ENCODE results near the gene YPEL2.

YPEL2 gene

GRCh38 chr17:59330053-59330942 is 1.2 kb upstream of the YPEL2 start:
- DNase-seq = no peak

- DNase-seq = peak; percentile 60
These were observed 684 bp downstream of the YPEL2 start for GRCh38 chr17:59331929-59332748.

DNA sequence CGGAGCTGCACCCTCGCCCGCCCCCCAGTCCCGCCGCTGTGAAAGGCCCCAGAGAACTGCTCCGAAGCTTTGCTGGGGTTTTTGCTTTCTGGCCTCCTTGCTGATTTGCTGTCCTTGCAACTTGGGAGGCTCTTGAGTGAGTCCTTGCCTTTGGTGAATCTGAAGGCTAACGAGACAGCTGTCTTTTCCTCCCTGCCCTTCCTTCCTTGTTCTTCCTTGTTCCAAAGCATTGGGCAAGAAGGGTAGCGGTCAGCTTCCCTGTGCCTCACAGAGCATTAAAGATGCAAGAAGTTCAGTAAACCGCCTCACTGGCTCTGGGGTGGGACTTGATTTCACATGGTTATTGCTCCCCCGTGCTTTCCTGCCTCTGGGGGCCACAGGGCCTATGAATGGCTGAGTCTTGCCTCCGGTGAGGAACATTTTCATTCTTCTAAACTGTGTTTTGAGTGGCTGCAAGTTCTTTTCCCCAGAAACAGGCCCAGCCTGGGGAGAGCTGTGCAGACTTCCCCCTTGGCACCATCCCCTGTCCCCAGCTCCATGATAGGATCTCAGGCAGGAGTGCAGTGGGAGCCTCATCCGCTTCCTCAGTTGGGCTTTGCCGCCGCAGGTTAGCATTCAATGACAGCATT is 1.4 kb downstream of the YPEL2 start:
- no peak for DNase-seq

- no peak for DNase-seq
These were observed 2.4 kb downstream of the YPEL2 start for GRCh38 chr17:59333836-59334235.

DNA sequence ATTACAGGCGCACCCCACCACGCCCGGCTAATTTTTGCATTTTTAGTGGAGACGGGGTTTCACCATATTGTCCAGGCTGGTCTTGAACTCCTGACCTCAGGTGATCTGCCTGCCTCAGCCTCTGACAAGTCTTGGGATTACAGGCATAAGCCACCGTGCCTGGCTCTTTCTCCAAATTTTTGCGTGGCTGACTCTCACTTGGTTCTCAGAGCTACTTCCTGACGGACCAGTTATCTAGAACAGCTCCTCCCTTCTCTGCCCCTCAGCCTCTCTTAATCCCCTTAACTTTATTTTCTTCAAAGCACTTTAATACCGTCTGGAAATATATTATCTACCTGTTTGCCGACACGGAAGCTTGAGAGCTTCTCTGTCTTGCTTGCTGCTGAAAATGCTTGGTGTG is 4.2 kb downstream of the YPEL2 start:
- DNase-seq = no peak

- DNase-seq = no peak
These were observed 6.4 kb downstream of the YPEL2 start for GRCh38 chr17:59337741-59338299.

- no peak for DNase-seq
These were observed 7.0 kb downstream of the YPEL2 start for GRCh38 chr17:59338498-59338897.

DNA sequence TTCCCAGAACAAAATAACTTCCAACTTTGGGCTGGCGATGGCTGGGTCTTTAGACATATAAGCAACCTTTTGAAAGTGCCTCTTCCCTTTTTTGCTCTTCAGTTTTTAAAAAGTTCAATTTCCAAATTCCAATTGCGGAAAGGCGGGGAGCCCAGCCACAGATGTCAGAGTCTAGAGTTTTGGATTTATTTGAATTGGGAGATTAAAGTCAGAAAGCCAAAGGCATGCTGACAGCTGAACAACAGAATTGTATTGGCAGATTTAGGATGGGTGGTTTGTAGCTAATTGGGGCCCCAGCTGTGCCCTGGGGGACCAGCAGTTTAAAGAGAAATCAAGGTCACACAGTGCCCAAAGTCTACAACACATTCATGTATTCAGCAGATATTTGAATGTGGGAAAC is 10.5 kb downstream of the YPEL2 start:
- no peak for DNase-seq

DNA sequence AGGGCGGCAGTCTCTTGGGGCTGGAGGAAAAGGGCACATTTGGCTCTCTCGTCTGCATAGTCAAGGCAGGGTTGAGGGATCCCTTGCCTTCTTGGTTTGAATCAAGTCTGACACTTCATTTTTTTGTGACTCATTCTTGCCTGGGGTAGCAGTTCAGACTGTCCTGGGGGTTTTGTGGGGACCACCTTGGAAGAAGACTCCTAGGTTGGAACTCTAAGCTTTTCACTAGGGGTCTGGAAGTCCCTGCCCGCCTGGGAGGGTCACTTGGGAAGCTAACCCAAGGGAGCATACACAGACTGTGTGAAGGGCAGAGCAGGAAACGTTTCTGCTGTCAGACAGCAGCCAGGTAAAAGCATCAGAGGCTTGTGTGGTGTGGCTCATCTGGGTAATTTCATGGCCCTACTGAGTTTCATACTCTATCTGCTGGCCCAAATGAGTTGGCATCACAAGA is 11.3 kb downstream of the YPEL2 start:
- peak; percentile 49 for DNase-seq

DNA sequence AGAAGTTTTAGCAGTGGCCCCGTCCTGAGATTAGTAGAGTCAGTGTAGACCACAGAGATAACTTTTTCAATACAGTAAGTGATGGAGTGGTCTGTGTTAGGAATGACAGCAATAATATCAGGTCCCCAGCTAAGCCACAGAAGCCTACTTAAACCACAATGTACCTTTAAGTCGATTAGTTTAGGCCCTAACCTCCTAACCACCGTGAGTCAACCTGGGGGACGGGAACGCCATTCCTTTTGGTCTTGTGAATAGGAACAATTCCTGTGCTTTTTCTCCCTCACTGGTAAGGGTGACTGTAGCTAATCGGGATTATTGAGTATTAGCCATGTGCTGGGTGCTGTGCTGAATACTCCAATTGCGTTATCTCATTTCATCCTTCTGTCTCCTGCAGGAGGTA is 14.0 kb downstream of the YPEL2 start:
- DNase-seq = no peak

- no peak for DNase-seq
These were observed 14.9 kb downstream of the YPEL2 start for GRCh38 chr17:59346341-59346740.

DNA sequence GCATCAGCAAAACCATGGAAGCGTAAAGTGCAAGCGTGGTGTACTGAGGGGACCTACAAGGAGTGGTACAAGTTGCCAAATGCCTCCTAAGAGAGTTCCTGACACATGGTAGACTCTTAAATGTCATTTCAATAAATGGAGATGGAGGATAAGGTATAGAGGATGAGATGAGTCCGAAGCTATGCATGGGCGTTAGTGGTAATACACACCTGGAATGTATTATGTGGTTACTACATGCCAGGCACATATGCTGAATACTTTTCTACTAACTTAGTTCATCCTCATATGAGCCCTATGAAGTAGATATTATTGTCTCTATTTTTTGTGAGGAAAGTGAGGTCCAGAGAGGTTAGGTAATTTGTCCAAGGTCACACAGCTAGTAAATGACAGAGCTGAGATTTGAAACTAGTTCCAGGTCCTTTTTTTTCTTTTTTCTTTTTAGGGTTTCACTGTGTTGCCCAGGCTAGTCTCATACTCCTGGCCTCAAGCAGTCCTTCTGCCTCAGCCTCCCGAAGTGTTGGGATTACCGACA is 15.5 kb downstream of the YPEL2 start:
- no peak for DNase-seq

- DNase-seq = no peak
These were observed 16.5 kb downstream of the YPEL2 start for GRCh38 chr17:59347975-59348391.

- no peak for DNase-seq
These were observed 17.7 kb downstream of the YPEL2 start for GRCh38 chr17:59349178-59349577.

DNA sequence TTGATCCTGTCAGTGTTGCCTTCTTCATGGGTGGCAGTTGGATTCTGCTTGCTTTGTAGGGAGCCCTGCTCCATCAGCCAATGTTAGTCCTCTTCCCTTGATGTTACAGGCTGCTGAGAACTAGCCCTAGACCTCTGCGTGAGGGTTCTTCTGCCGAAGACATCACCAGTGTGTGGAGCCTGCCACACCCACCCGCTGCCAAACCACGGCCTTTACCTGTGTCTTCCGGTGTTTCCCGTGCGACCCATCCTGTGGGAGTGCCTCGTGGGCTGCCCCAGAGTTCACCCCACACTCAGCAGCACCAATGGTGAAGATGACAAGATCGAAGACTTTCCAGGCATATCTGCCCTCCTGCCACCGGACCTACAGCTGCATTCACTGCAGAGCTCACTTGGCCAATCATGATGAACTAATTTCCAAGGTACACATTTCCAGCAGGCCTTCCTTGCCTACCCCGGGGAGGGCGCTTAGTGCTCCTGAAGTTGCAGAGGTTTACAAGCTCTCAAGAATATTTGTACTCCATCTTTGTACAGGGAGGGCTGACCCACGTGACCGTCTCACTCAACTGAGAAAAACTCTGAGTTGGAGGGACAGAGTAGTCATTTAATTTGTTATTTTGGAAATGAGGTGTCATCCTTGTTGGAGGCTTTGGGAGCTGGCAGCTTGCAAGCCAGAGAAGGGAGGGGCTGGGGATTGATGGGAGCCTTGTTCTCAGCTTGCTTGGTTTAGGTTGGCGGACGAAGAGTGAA is 21.8 kb downstream of the YPEL2 start:
- no peak for DNase-seq

DNA sequence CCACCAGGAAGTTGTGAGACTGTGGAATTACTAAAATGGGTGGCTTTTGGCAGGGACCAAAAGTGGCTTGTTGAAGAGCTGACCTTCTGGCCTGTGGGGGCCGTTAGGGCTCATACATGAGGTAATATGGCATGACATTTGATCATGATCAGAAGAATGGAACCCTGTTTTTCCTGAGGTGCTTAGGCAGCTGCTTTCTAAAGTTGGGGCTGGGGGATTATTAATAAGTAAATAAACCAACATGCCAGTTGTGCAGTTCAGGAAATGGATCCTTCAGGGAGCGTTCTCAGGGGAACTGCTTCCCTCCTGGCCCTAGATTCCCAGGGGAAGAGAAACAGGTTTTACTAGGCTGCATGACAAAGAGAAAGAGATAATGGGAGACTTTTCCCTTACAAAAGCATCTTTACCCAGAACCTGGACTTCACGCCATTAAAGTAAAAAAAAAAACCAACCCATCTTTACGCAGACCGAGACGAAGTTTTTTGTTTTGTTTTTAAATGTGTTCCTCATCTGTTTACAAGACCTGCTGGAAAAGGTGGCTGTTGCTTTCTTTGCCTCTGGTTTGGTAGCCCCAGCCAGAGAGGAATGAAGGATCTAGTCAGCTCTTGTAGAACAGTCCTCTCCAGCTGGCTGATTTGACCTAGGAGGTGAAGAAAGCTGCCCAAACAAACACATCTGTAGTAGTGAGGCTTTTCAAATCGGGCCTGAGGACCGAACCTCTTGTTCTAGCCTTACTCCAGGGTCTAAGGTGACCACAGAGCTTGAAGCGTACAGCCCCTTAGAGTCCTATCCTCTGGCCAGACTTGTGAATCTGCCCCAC is 22.7 kb downstream of the YPEL2 start:
- no peak for DNase-seq

DNA sequence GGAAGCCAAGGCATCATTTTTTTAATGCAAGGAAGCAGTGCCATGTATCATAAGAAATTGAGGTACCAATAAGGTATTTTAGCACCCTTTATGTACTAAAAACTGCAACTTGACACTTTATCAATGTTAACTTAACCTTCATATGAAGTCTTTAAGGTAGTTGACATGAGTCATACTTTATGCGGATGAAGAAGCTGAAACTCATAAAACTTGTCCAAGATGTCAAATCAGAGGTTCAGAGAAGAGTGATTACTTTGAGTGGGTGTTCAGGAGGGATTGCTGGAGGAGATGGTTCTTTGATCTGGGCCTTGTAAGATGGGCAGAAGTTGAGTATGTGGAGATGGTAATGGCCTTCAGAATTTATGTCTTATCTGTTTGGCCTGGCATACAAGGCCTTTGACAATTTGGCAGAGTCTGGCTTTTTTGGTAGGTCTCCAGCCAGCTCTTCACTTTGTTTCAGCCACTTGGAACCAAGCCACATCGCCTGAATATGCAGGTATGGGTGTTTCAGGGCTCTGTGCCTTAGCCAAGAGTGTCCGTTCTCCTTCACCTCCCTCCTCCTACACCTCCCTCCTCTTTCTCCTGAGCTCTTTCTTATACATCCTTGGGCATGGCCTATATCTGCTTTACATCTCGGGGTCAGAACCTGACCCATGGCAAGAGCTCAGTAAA is 23.7 kb downstream of the YPEL2 start:
- no peak for DNase-seq

DNA sequence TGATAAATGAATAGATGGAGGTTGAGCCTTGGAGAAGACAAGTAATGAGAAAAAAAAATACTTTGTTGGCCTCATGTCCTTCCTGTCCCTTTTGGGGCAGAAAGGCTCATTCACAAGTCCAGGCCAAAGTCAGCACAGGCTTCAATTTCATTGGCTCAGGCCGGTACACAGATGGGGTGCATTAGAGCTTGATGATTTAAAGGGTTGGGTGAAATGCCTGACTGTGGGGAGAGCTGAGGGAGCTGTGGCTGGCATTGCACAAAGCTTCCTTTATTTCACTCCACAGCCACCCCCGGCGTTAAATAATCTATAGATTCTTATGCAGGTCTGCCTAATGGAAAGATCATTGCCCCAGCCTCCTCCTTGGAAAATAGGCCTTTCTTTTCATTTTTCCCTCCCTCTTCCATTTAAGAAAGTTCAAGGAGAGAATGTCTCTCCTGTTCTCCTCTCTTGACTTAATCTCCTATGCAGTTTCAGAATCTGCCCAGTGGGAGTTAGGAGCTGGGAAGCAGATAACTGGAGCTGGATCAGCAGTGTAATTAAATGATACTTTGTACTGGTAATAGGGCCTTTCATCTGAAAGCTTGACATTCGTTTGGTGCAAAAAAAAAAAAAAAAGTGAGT is 24.4 kb downstream of the YPEL2 start:
- DNase-seq = no peak

DNA sequence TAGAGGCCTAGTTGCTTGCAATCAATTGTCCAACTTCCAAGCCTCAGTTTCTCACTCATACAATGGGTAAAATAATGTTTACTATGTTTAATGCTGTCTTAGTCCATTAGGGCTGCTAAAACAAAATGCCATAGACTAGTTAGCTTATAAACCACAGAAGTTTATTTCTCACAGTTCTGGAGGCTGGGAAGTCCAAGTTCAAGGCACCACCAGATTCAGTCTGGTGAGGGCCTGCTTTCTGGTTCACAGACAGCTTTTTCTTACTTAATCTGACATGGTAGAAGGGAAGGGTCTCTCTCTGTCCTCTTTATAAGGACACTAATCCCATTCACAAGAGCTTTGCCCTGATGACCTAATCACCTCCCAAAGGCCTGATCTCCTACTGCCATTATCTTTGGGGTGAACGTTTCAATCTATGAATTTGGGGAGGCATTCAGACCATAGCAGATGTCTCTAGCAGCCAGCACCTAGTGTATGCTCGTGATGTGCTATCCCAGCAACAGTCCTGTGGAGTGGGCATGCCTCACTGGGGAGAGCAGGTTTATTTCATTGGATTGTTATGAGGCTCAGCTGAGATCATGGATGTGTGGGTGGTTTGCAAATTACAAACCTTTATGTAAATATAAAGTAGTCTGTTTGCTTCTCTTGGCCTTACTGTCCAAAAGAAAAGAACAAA is 25.2 kb downstream of the YPEL2 start:
- DNase-seq = no peak
